Activated T-helper 9 cell treated with anti-CD3 and anti-CD28 coated beads, Interleukin-2, amount 50 U/mL, for 16 hours (primary cell): Measurements from ENCODE around the gene LAS1L.
"Not testable (repeated sequence)": the region's sequence is repeated elsewhere in the genome, so short reads cannot be mapped to it uniquely, and the experiment has no call there.

Source experiments
- DNase-seq: peaks from one replicate; pipeline ENCODE4 v3.0.0-alpha.2; 2020; ENCODE audit warnings: low read depth

The LAS1L gene

GRCh38 chrX:65517923-65518322 lies 16.7 kb downstream of the LAS1L start:
- no peak for DNase-seq

- DNase-seq, result no peak
Observed at GRCh38 chrX:65516756-65517155, 17.8 kb downstream of the LAS1L start.

- no peak for DNase-seq
Observed at GRCh38 chrX:65513610-65514009, 21.0 kb downstream of the LAS1L start.

- DNase-seq, result no peak
Observed at GRCh38 chrX:65509400-65509799, 25.2 kb downstream of the LAS1L start.

GRCh38 chrX:65508851-65509250 lies 25.7 kb downstream of the LAS1L start:
- no peak for DNase-seq

GRCh38 chrX:65502618-65503017 lies 32.0 kb downstream of the LAS1L start:
- DNase-seq, result no peak

- no peak for DNase-seq
Observed at GRCh38 chrX:65493431-65493830, 41.2 kb downstream of the LAS1L start.

- no peak for DNase-seq
Observed at GRCh38 chrX:65491620-65492019, 43.0 kb downstream of the LAS1L start.

GRCh38 chrX:65488495-65488894 lies 46.1 kb downstream of the LAS1L start:
- no peak for DNase-seq

- no peak for DNase-seq
Observed at GRCh38 chrX:65480960-65481359, 53.6 kb downstream of the LAS1L start.

GRCh38 chrX:65479102-65479501 lies 55.5 kb downstream of the LAS1L start:
- not testable (repeated sequence) for DNase-seq

- no peak for DNase-seq
Observed at GRCh38 chrX:65476564-65476963, 58.0 kb downstream of the LAS1L start.

- DNase-seq, result no peak
Observed at GRCh38 chrX:65463550-65463949, 71.0 kb downstream of the LAS1L start.
